K562 (cell line): ENCODE data around the gene POLR1H. TPM values are rescaled to one million over a fixed set of nuclear protein-coding genes. Genes with fewer than 3 reads are reported as not detected.
A peak's percentile ranks its signal among the peaks of the same experiment; 100 is the strongest.

Experiments used
- BCOR ChIP-seq: fragments of 450-650 bp; IDR thresholded peaks from 2 replicates; pipeline ENCODE4 v1.6.1; 2016
- CBFB ChIP-seq: sonication (generic); formaldehyde crosslinking; IDR thresholded peaks from 2 replicates; pipeline ENCODE4 v1.4.0; 2020; ENCODE audit warnings: mild to moderate bottlenecking, missing genetic modification reagents
- CHCHD3 ChIP-seq: fragments of 250-450 bp; sonication (Bioruptor Pico); IDR thresholded peaks from 2 replicates; pipeline ENCODE4 v2.1.2; 2022; ENCODE audit warnings: mild to moderate bottlenecking
- E2F6 ChIP-seq, 2 experiments: IDR thresholded peaks; 2 replicates each; pipeline ENCODE4 v1.6.1; 2011; ENCODE audit warnings: borderline replicate concordance in 1 of 2, control low read depth in 1 of 2, low read depth in 1 of 2, low read length in 1 of 2, mild to moderate bottlenecking in 1 of 2, mixed read lengths in 1 of 2, moderate library complexity in 1 of 2; ENCODE audit not compliant: insufficient read depth in 1 of 2, insufficient read length in 1 of 2, poor library complexity in 1 of 2, severe bottlenecking in 1 of 2; ENCODE audit errors: extremely low read depth in 1 of 2
- FIP1L1 ChIP-seq: fragments of 200-400 bp; formaldehyde crosslinking; IDR thresholded peaks from 2 replicates; pipeline ENCODE4 v1.6.1; 2018; ENCODE audit warnings: mild to moderate bottlenecking, low read depth, low read length; ENCODE audit not compliant: poor library complexity, severe bottlenecking
- HNRNPLL ChIP-seq: fragments of 200-400 bp; formaldehyde crosslinking; IDR thresholded peaks from 2 replicates; pipeline ENCODE4 v1.6.1; 2017; ENCODE audit warnings: low read length, low read depth, mild to moderate bottlenecking; ENCODE audit not compliant: poor library complexity, severe bottlenecking
- ILK ChIP-seq: fragments of 450-650 bp; IDR thresholded peaks from 2 replicates; pipeline ENCODE4 v1.6.1; 2016; ENCODE audit warnings: missing genetic modification characterization, low read depth, mild to moderate bottlenecking, missing compliant biosample characterization, moderate library complexity, borderline replicate concordance
- MAX ChIP-seq: sonication (generic); formaldehyde crosslinking; IDR thresholded peaks from 2 replicates; pipeline ENCODE4 v1.9.0; 2022; ENCODE audit warnings: mild to moderate bottlenecking, missing genetic modification reagents
- MECOM ChIP-seq: fragments of 250-450 bp; sonication (Bioruptor Pico); IDR thresholded peaks from 2 replicates; pipeline ENCODE4 v1.8.0; 2022; ENCODE audit warnings: inconsistent platforms
- MLLT1 ChIP-seq, 2 experiments: fragments of 450-650 bp; IDR thresholded peaks; 2 replicates each; pipeline ENCODE4 v1.6.1; 2016
- PCBP2 ChIP-seq: fragments of 200-400 bp; formaldehyde crosslinking; IDR thresholded peaks from 2 replicates; pipeline ENCODE4 v1.6.1; 2018; ENCODE audit warnings: low read length, low read depth, mild to moderate bottlenecking, moderate library complexity; ENCODE audit not compliant: poor library complexity, severe bottlenecking
- POLR2AphosphoS5 ChIP-seq: IDR thresholded peaks from 2 replicates; pipeline ENCODE4 v1.6.1; 2011; ENCODE audit warnings: mild to moderate bottlenecking, low read depth, low read length, moderate library complexity; ENCODE audit not compliant: control insufficient read depth, insufficient read depth
- UBTF ChIP-seq, 2 experiments: IDR thresholded peaks; 2 replicates each; pipeline ENCODE4 v1.6.1; 2012; ENCODE audit warnings: improper control_type of control experiment in 2 of 2, low read depth in 2 of 2, low read length in 2 of 2, borderline replicate concordance in 1 of 2
- USF1 ChIP-seq: sonication (generic); formaldehyde crosslinking; IDR thresholded peaks from 2 replicates; pipeline ENCODE4 v1.9.0; 2022; ENCODE audit warnings: mild to moderate bottlenecking, missing genetic modification reagents
- ZNF511 ChIP-seq: sonication (generic); formaldehyde crosslinking; IDR thresholded peaks from 2 replicates; pipeline ENCODE4 v1.8.0; 2022; ENCODE audit warnings: mild to moderate bottlenecking, missing genetic modification reagents
- polyA plus RNA-seq, 8 experiments: library from polyadenylated mRNA; depleted of rRNA in 4 of 8; stranded (reverse) in 5 of 8; unstranded in 3 of 8; fragments of >200 nt; fragmentation: Nextera tagmentation in 2 of 8; fragmentation: Illumina TruSeq in 1 of 8; extraction: Ambion mirVana in 2 of 8; extraction: Trizol in 1 of 8; gene quantifications; 2 replicates each; pipeline versions ENCODE4 v1.2.1 to v1.2.3, GENCODE V29; 2011 to 2014; ENCODE audit warnings: inconsistent platforms in 1 of 8, missing spikeins in 1 of 8
- total RNA-seq, 7 experiments: library from RNA; depleted of rRNA in 6 of 7; stranded (reverse); fragments of >200 nt in 6 of 7; fragmentation: Illumina TruSeq in 2 of 7; extraction: Trizol in 2 of 7; gene quantifications; 2 replicates each; pipeline versions ENCODE4 v1.2.1 to v1.2.3, GENCODE V29; 2011 to 2021; ENCODE audit warnings: low replicate concordance in 1 of 7

The POLR1H gene
- total and polyA plus RNA-seq, 9 of the 15 experiments (the other 6 are each of a cell fraction or from before 2014, with no cell fraction given): 92.2 to 333 (median 143) TPM

GRCh38 chr6:30061092-30061857, at the start of gene POLR1H (continued):
- peak in 1 of 2 experiments; percentile 92; a peak in 2 of 4 replicates for TF ChIP-seq MLLT1 (IDR thresholded peaks at IDR 0.05)
- TF ChIP-seq ZNF511: 0 out of 2 replicates have a peak, but pooled peaks have one; percentile 11
- TF ChIP-seq BCOR: no peak; the same call in 1 of the 2 replicates
- TF ChIP-seq PCBP2: no peak
- peak; percentile 94 for TF ChIP-seq HNRNPLL
- TF ChIP-seq POLR2AphosphoS5: peak; percentile 94
- no peak for TF ChIP-seq ILK (tag)
- no peak for TF ChIP-seq FIP1L1
- 0 out of 4 replicates have a peak, but pooled peaks of 1 of the 2 experiments have one; percentile 12 for TF ChIP-seq UBTF (IDR thresholded peaks at IDR 0.05; ENCODE audit: borderline replicate concordance in 1 of 2, low read depth in 2 of 2, low read length in 2 of 2)
- no peak for TF ChIP-seq MECOM (CRISPR knock-in tag)
- no peak for TF ChIP-seq CHCHD3 (CRISPR knock-in tag)
- no peak; the same call in none of the 2 replicates for TF ChIP-seq MAX (CRISPR knock-in tag)
- TF ChIP-seq USF1 (CRISPR knock-in tag): no peak; the same call in 1 of the 2 replicates
- TF ChIP-seq E2F6 (IDR thresholded peaks at IDR 0.05; ENCODE audit: borderline replicate concordance in 1 of 2, extremely low read depth in 1 of 2, insufficient read depth in 1 of 2, insufficient read length in 1 of 2, low read depth in 1 of 2, low read length in 1 of 2, poor library complexity in 1 of 2, severe bottlenecking in 1 of 2): peak in 1 of 2 experiments; percentile 55
- TF ChIP-seq CBFB (CRISPR knock-in tag): no peak
